GM21515 (cell line): ENCODE results near the gene ADORA2A.
"Not testable (repeated sequence)": the region's sequence is repeated elsewhere in the genome, so short reads cannot be mapped to it uniquely, and the experiment has no call there.

Experiments
- ATAC-seq: cut with Tn5 transposase; IDR thresholded peaks from one replicate; pipeline ENCODE4 v1.9.1; 2021; ENCODE audit not compliant: unreplicated experiment

The ADORA2A gene

DNA sequence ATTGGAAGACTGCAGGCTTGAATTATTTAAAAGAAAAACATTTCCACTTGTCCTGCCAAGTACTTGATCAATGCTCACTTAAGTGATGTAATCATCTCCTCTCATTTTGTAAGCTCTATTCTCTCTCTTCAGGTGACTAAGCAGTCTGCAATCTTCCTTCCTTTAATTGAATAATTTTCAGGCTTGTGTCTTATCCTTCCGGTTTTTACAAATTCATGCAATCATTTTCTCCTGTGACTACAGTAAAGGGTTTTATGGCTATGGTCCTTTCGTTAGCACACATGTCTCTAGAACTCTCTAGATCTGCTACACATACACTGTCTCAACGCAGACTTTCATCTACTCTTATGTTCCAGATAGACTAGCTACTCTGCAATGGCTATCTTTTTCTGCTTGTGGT lies 55.2 kb downstream of the ADORA2A start:
- ATAC-seq, result no peak

DNA sequence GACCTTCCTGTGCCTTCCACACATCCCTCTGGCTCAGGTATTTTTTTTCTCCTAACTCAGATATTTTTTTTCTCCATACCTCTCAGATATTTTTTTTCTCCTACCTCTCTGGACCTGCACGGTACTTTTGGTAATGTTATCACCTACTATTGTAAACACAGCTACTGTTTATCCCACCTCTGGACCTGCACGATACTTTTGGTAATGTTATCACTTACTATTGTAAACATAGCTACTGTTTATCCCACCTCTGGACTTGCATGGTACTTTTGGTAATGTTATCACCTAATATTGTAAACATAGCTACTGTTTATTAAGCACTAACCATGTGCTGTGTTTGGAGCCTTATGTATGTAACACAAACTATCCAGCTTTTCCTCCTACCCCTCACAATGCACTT lies 55.6 kb downstream of the ADORA2A start:
- ATAC-seq, result no peak

DNA sequence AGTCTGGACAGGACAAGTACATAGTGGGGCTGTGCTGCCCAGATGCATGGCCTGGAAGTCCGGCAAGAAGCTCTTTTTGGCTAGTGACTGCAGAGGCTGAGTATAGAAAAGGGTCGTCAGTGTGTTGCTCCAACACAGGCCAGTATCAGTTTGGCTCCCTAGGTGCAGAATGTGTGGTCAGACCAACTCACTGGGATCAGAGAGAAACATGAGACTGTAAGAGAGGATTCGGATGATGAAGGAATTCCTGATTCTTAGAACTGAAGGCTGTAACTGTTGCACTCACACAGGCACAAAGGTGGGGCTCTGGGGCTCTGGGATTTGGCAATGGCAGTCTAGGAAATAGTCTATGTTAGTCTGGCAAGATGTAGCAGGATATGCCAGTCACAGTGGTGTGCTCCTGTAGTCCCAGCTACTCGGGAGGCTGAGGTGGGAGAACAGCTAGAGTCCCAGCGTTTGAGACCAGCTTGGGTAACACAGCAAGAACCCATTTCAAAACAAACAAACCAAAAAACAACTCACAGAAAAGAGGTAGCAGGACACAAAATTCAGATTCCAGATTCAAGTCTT lies 56.7 kb downstream of the ADORA2A start:
- no peak for ATAC-seq

DNA sequence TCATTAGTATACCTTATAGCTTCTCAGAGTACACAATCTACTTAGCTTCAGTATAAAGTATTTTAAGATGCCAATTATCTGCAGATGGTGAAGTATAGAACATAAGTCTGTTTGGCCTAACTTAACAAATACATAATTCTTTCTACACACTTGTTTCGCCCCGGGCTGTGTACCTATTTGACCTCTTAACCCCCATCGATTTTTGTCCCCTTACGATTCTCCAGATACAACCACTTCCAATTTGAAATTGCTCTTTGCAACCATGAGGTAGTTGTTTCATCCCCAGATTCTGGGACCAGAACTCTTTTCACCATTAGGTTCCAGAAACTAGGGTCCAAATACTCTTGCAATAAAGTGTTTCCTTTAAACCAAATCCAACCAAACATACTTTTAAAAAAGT lies 57.8 kb downstream of the ADORA2A start:
- no peak for ATAC-seq

DNA sequence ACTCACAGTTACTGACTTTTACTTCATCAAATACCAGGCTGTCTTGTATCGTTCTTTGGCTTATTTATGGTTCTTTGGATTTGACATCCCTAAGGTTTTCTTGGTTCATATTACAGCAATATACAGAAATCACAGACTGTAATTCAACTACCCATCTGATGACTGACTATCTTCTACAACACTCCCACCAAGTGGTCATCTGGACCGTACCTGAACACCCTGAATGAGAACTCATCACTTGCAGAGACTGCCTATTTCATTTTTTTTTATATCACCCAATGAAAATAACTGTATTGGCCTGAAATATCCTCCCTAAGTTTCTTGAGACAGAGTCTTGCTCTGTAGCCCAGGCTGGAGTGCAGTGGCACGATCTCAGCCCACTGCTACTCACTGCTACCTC lies 58.2 kb downstream of the ADORA2A start:
- no peak for ATAC-seq

DNA sequence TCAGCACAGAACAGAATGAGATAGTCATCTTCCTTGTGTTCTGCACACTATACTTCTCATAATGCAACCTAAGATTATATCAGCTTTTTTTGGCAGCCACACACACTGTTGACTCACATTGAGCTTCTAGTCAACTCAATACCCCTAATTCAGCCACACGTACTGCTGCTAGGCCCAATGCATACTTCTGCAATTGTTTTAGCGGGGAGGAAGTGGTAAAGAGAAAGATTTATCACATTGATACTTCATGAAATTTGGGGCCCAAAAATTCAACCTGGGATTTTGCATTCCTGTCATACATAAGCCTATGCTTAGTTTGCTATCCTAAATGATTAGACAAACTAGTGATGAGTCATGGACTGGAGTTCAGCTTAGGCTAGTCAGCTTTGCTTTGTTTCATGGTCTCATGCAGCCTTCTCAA lies 59.1 kb downstream of the ADORA2A start:
- no peak for ATAC-seq

DNA sequence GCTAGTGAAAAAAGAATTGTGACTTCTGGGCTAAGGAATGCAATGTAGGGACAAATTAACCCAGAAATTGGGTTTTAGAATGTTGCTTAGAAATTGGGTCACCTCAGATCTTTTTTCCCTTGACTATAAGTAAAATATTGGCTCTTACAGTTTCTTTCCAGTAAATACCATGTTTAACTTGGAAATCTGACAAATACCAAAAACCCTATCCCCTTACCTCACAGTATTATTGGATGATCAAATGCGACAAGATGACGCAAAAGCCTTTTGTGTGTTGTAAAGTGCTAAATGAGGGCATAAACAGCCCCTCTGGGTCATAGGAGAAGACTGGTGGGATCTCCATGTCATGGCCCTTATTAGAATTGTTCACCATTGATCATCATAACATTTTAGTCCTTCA lies 61.6 kb downstream of the ADORA2A start:
- ATAC-seq, result no peak

DNA sequence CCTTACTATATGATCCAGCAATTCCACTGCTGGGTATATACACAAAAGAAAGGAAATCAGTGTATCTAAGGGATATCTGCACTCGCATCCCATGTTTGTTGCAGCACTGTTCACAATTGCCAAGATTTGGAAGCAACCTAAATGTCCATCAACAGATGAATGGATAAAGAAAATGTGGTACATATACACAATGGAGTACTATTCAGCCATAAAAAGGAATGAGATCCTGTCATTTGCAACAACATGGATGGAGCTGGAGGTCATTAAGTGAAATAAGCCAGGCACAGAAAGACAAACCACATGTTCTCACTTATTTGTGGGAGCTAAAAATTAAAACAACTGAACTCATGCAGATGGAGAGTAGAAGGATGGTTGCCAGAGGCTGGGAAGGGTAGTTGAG lies 62.0 kb downstream of the ADORA2A start:
- not testable (repeated sequence) for ATAC-seq
